HG03060 (cell line): Measurements from ENCODE around the gene KRCC1.
"Not testable (repeated sequence)": the region's sequence is repeated elsewhere in the genome, so short reads cannot be mapped to it uniquely, and the experiment has no call there.

Source experiments
- ATAC-seq: cut with Tn5 transposase; IDR thresholded peaks from one replicate; pipeline ENCODE4 v1.9.1; 2021; ENCODE audit warnings: low read depth, moderate number of reproducible peaks; ENCODE audit not compliant: unreplicated experiment

The KRCC1 gene

GRCh38 chr2:88048541-88048940, 7.0 kb downstream of the KRCC1 start:
- no peak for ATAC-seq

DNA sequence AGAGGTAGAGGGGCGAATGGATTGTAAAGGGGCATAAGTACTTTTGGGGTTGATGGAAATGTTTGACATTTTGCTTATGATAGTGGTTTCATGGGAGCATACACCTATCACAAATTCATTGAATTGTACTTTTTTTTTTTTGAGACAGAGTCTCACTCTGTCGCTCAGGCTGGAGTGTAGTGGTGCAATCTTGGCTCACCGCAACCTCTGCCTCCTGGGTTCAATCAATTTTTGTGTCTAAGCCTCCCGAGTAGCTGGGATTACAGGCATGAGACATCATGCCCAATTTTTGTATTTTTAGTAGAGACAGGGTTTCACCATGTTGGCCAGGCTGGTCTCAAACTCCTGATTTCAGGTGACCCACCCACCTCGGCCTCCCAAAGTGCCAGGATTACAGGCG, 10.0 kb downstream of the KRCC1 start:
- ATAC-seq = not testable (repeated sequence)

DNA sequence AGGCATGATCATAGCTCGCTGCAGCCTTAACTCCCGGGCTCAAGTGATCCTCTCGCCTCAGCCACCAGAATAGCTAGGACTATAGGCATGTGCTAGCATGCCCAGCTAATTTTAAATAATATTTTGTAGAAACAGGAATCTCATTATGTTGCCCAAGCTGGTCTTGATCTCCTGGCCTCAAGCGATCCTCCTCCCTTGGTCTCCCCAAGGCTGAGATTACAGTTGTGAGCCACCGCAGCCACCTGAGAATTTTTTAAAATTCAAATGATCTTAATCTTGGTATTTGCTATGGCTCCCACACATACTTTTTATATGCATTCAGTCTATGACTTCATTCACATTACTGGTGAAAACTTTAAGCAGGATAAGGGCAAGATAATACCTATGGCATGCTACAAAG, 13.1 kb downstream of the KRCC1 start:
- no peak for ATAC-seq

- ATAC-seq = no peak
These were observed 17.1 kb downstream of the KRCC1 start for GRCh38 chr2:88038263-88039105.

DNA sequence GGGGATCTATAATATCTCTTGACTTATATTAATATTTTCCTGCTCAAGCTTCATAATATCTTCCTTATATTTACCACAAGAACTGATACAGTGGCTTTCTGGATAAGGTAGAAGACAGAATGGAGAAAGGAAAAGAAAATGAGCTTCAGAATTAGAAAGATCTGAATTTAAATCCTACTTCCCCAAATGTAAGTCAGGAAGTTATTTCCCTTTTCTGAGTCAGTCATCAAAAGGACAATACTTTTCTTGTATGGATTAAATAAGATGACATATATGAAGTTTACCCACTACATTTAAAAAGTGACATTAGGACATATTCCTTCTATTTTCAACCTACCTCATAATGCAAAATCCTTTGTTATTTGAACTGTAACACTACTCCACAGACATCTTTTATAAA, 19.0 kb downstream of the KRCC1 start:
- no peak for ATAC-seq

GRCh38 chr2:88036182-88036581, 19.4 kb downstream of the KRCC1 start:
- no peak for ATAC-seq

DNA sequence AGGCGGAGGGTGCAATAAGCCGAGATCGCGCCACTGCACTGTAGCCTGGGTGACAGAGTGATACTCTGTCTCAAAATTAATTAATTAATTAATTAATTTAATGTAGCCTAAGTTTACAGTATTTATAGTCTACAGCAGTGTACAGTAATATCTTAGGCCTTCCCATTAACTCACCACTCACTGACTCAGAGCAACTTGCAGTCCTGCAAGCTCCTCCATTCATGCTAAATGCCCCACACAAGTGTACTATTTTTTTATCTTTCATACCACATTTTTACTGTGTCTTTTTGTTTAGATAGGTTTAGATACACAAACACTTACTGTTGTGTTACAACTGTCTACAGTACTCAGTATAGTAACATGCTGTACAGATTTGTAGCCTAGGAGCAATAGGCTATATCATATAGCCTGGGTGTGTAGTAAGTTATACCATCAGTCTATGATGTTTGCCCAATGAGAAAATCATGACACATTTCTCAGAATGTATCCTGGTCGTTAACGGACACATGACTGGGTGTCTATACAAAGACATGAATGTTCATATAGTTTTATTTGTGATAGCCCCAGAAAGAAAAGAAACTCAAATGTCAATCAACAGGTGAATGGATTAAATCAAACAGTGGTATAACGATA, 23.4 kb downstream of the KRCC1 start:
- ATAC-seq = no peak

DNA sequence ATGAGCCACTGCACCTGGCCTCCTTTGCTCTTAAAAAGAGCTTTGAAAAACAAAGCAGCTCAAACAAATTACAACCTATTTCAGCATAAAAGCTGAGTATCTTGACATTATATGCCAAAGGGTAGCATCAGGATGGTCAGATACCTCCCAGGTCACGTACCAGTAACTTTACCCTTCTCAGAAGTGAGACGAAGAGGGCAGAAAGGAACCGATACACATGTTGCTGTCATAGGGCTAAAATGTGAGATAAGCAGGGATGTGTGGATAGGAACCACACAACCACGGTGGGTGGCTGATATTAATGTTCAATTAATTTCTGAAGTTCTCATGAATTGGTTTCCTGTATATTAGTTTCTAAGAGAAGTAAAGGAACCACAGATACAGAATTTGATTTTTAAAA, 26.7 kb downstream of the KRCC1 start:
- ATAC-seq = no peak

- ATAC-seq = no peak
These were observed 27.7 kb downstream of the KRCC1 start for GRCh38 chr2:88027697-88028389.

GRCh38 chr2:88024509-88024908, 31.1 kb downstream of the KRCC1 start:
- no peak for ATAC-seq

DNA sequence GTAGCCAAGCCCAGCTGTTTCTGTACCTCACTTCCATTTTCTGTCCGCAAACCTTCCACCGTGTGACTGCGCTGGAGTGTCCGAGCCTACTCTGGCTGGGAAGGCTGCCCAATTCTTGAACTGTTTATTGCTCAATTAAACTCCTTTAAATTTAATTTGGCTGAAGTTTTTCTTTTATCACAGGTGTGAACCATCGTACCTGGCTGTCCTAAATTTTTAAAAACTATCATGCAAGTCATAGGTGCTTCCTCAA, 33.0 kb downstream of the KRCC1 start:
- no peak for ATAC-seq

DNA sequence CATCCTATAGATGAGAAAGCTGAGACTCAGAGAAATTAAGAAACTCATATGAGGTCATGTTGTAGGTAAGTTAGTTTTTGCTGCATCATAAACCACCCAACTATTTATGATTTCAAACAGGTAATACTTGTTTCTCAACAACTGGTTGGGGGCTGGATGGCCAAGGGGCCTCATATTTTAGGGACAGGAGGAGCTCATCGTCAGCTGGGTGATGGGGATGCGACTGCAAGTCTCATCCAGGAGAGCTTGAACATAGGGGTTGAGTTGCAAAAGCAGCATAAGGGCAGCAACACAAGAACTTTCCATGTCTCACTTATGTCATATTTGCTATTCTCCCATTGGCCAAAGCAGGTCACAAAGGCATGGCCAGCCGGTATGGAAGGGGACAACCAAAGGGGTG, 35.6 kb downstream of the KRCC1 start:
- no peak for ATAC-seq

DNA sequence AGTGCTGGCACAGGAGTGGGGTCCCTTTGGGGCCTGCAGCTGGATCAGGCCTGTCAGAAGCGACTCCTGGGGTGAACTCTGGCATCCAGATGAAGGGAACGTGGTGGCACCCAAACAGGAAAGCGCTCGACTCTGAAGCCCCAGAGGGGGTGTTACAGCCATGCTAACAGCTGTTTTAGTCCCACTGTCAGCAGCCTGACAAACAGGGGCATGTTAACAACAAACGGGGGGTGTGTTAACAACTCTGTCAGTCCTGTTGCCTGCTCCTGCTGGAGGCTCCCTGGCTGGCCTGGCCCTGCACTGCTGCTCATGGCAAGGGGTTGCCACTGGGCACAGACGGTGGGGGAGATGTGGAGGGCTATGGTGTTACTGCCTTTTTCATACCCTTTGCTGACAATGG, 36.7 kb downstream of the KRCC1 start:
- no peak for ATAC-seq

- not testable (repeated sequence) for ATAC-seq
These were observed 37.3 kb downstream of the KRCC1 start for GRCh38 chr2:88018077-88018805.

- ATAC-seq = not testable (repeated sequence)
These were observed 37.9 kb downstream of the KRCC1 start for GRCh38 chr2:88017780-88018038.

- peak; percentile 36 for ATAC-seq
These were observed 38.4 kb downstream of the KRCC1 start for GRCh38 chr2:88016960-88017779.

DNA sequence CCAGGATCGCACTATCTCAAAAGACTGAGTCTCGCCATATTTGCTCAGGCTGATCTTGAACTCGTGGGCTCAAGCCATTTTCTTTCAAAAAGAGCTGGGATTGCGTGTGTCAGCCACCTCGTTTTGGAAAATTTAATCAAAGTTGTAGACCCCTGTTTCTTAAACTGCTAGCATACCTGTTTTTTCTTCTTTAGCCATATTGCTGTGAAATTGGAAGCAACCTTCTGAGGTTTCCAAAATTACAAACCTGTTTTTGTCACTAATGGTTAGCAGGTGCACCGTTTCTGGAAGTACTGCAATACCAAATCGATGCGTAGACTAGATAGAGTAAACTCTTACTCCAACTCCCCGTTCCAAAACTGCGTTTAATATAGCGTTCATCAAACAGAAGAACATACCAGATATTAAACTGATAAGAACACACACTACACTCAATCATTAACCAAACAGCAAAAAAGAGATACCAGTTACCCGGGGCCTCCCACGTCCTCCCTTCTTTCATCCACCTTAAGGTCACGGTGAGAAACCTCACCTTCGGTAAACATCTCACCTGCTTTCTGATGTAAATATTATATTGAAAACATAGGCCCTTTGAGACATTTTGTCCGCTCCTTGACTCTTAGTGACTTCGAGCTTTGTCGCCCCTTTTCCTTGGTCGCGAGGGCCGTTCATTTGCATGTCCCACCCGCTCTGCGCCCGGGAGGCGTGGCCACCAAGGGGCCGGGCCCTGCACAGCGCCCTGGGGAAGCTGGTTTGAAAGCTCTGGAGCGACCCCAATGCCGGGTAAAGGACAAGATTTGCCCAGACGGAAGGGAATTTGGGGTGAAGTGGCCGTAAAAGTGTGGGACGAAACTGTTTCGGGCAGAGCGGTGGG, 39.3 kb downstream of the KRCC1 start, which contains the start of gene RNU2-63P:
Gene RNU2-63P, minus strand, starts transcription at position 462 of the 874 bp plus-strand sequence.
- peak; percentile 85 for ATAC-seq

DNA sequence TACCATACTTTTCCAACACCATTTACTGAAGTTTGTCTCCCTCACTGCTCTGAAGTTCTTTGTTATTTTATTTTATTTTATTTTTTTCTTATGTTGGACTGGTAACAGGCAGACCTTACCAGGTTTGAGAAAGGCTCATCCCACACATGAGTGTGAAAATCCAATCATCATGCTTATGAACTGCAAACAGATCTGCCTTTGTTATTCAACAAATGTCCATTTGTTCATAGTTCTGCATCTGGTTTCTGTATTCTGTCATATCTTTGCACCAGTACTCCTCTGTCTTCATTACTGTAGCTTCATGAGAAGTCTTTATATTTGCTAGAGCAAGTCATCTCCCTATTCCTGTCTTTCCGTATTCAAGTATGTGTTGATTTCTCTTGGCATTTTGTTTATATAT, 44.6 kb downstream of the KRCC1 start:
- no peak for ATAC-seq

GRCh38 chr2:88010136-88010535, 45.4 kb downstream of the KRCC1 start:
- no peak for ATAC-seq
